SK-N-SH treated with all-trans-retinoic acid at 6 μM for 48 hours (cell line): ENCODE measurements around the gene PANX2.

Experiments used
- ATAC-seq: fragments of 200-7000 bp; cut with Tn5 transposase; 3 replicates; pipeline ENCODE4 v1.9.1; 2020; ENCODE audit warnings: mild to moderate bottlenecking, moderate library complexity
- ARNTL ChIP-seq: fragments of 450-650 bp; formaldehyde crosslinking; IDR thresholded peaks from 2 replicates; pipeline ENCODE4 v1.5.0; 2020; ENCODE audit warnings: low read depth, mild to moderate bottlenecking, moderate library complexity, borderline replicate concordance
- BACH2 ChIP-seq: fragments of 250-450 bp; sonication (Bioruptor Pico); IDR thresholded peaks from 2 replicates; pipeline ENCODE4 v1.9.0; 2021; ENCODE audit warnings: mild to moderate bottlenecking, borderline replicate concordance
- CREB5 ChIP-seq: fragments of 250-450 bp; sonication (Bioruptor Pico); IDR thresholded peaks from 2 replicates; pipeline ENCODE4 v1.5.1; 2020; ENCODE audit warnings: low read depth, mild to moderate bottlenecking, moderate library complexity
- ESRRG ChIP-seq: fragments of 250-450 bp; sonication (Bioruptor Pico); IDR thresholded peaks from 2 replicates; pipeline ENCODE4 v1.6.1; 2021; ENCODE audit warnings: mild to moderate bottlenecking
- GLIS3 ChIP-seq: fragments of 250-450 bp; sonication (Bioruptor Pico); IDR thresholded peaks from 2 replicates; pipeline ENCODE4 v1.5.0; 2020; ENCODE audit warnings: mild to moderate bottlenecking, moderate library complexity
- OSR1 ChIP-seq: fragments of 250-450 bp; sonication (Bioruptor Pico); IDR thresholded peaks from 2 replicates; pipeline ENCODE4 v1.8.0; 2022; ENCODE audit warnings: moderate library complexity, mild to moderate bottlenecking, inconsistent platforms
- PATZ1 ChIP-seq: fragments of 250-450 bp; sonication (Bioruptor Pico); IDR thresholded peaks from 2 replicates; pipeline ENCODE4 v1.8.0; 2020; ENCODE audit warnings: mild to moderate bottlenecking, moderate library complexity, borderline replicate concordance
- PPARA ChIP-seq: fragments of 250-450 bp; sonication (Bioruptor Pico); IDR thresholded peaks from 2 replicates; pipeline ENCODE4 v1.5.0; 2020; ENCODE audit warnings: mild to moderate bottlenecking, borderline replicate concordance
- RARB ChIP-seq: fragments of 250-450 bp; sonication (Bioruptor Pico); IDR thresholded peaks from 2 replicates; pipeline ENCODE4 v1.8.0; 2021; ENCODE audit warnings: mild to moderate bottlenecking, moderate library complexity
- SNAI2 ChIP-seq: fragments of 250-450 bp; sonication (Bioruptor Pico); IDR thresholded peaks from 2 replicates; pipeline ENCODE4 v1.5.0; 2020; ENCODE audit warnings: mild to moderate bottlenecking, moderate library complexity
- TCF4 ChIP-seq: fragments of 250-450 bp; sonication (Bioruptor Pico); IDR thresholded peaks from 2 replicates; pipeline ENCODE4 v1.8.0; 2021; ENCODE audit warnings: mild to moderate bottlenecking, moderate library complexity, borderline replicate concordance
- TOX ChIP-seq: fragments of 250-450 bp; sonication (Bioruptor Pico); IDR thresholded peaks from 2 replicates; pipeline ENCODE4 v1.8.0; 2021; ENCODE audit warnings: mild to moderate bottlenecking, moderate library complexity, borderline replicate concordance
- ZC3H10 ChIP-seq: fragments of 250-450 bp; sonication (Bioruptor Pico); IDR thresholded peaks from 2 replicates; pipeline ENCODE4 v1.5.1; 2021; ENCODE audit warnings: mild to moderate bottlenecking, moderate library complexity
- ZFP3 ChIP-seq: fragments of 250-450 bp; sonication (Bioruptor Pico); IDR thresholded peaks from 2 replicates; pipeline ENCODE4 v1.5.0; 2020; ENCODE audit warnings: mild to moderate bottlenecking, moderate library complexity
- ZFP30 ChIP-seq: fragments of 450-650 bp; formaldehyde crosslinking; IDR thresholded peaks from 2 replicates; pipeline ENCODE4 v1.5.0; 2022; ENCODE audit warnings: mild to moderate bottlenecking, moderate library complexity
- ZNF565 ChIP-seq: fragments of 450-650 bp; formaldehyde crosslinking; conservative IDR thresholded peaks from 2 replicates; pipeline ENCODE4 v1.5.0; 2020; ENCODE audit warnings: low read depth, mild to moderate bottlenecking, moderate library complexity
- ZNF70 ChIP-seq: fragments of 450-650 bp; formaldehyde crosslinking; IDR thresholded peaks from 2 replicates; pipeline ENCODE4 v1.5.0; 2020; ENCODE audit warnings: mild to moderate bottlenecking, moderate library complexity
- TF ChIP-seq, protein P1 (sequence below): fragments of 250-450 bp; sonication (Bioruptor Pico); IDR thresholded peaks from 2 replicates; pipeline ENCODE4 v1.5.0; 2020; ENCODE audit warnings: mild to moderate bottlenecking, moderate library complexity
- TF ChIP-seq, protein P2 (sequence below): fragments of 250-450 bp; sonication (Bioruptor Pico); IDR thresholded peaks from 2 replicates; pipeline ENCODE4 v1.8.0; 2021; ENCODE audit warnings: low read depth, mild to moderate bottlenecking, moderate library complexity, borderline replicate concordance
- TF ChIP-seq, protein P3 (sequence below): fragments of 250-450 bp; sonication (Bioruptor Pico); IDR thresholded peaks from 2 replicates; pipeline ENCODE4 v1.5.1; 2021; ENCODE audit warnings: mild to moderate bottlenecking, moderate library complexity

PANX2 gene

GRCh38 chr22:50170453-50171318 is at the start of gene PANX2:
Gene PANX2, plus strand, starts transcription at chr22:50170731. Its CDS starts 0 bp downstream, at chr22:50170731.
- no peak for TF ChIP-seq SNAI2 (CRISPR knock-in tag)
- TF ChIP-seq TOX: no peak
- no peak for TF ChIP-seq ZC3H10
- TF ChIP-seq GLIS3: no peak
- TF ChIP-seq, protein P1, sequence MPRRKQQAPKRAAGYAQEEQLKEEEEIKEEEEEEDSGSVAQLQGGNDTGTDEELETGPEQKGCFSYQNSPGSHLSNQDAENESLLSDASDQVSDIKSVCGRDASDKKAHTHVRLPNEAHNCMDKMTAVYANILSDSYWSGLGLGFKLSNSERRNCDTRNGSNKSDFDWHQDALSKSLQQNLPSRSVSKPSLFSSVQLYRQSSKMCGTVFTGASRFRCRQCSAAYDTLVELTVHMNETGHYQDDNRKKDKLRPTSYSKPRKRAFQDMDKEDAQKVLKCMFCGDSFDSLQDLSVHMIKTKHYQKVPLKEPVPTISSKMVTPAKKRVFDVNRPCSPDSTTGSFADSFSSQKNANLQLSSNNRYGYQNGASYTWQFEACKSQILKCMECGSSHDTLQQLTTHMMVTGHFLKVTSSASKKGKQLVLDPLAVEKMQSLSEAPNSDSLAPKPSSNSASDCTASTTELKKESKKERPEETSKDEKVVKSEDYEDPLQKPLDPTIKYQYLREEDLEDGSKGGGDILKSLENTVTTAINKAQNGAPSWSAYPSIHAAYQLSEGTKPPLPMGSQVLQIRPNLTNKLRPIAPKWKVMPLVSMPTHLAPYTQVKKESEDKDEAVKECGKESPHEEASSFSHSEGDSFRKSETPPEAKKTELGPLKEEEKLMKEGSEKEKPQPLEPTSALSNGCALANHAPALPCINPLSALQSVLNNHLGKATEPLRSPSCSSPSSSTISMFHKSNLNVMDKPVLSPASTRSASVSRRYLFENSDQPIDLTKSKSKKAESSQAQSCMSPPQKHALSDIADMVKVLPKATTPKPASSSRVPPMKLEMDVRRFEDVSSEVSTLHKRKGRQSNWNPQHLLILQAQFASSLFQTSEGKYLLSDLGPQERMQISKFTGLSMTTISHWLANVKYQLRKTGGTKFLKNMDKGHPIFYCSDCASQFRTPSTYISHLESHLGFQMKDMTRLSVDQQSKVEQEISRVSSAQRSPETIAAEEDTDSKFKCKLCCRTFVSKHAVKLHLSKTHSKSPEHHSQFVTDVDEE (CRISPR knock-in tag): no peak
- no peak for TF ChIP-seq ESRRG (CRISPR knock-in tag)
- TF ChIP-seq RARB (CRISPR knock-in tag): no peak
- TF ChIP-seq CREB5 (CRISPR knock-in tag): no peak
- TF ChIP-seq, all 23 proteins: peak for 0

DNA sequence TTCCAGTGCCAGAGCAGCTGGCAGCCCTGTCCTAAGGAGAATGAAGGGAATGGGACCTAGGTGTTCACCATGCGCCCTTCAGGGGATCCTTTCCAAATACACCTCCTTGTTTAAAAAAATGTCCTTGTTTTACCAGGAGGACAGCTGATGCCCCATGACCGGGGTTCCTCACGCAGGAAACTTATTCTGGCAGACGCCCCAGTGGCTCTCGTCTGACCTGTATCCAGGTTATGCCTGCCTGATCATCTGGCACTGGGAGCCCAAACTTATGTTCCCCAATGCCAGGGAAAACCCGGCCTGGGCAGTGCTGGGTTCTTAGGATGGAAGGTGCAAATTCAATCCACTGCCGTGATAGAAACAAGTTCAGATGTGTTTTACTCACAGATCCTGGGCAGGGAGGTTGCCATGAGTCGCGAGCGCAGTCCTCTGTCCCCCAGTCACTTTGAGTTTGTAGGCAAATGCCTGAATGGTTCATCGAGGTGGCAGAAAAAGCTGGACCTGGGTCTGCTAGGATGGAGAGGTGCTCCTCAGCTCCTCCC is 49.3 kb upstream of the PANX2 start:
- TF ChIP-seq TCF4 (CRISPR knock-in tag) (no peak), PPARA (CRISPR knock-in tag) (no peak), ARNTL (no peak), ZFP3 (CRISPR knock-in tag) (no peak), RARB (CRISPR knock-in tag) (no peak), PATZ1 (CRISPR knock-in tag) (no peak), ESRRG (CRISPR knock-in tag) (no peak), TOX (no peak), CREB5 (CRISPR knock-in tag) (no peak), ZNF70 (CRISPR knock-in tag) (no peak), BACH2 (no peak), ZFP30 (no peak), OSR1 (no peak), ZNF565 (no peak), ZC3H10 (no peak), GLIS3 (no peak)
- TF ChIP-seq, protein P2, sequence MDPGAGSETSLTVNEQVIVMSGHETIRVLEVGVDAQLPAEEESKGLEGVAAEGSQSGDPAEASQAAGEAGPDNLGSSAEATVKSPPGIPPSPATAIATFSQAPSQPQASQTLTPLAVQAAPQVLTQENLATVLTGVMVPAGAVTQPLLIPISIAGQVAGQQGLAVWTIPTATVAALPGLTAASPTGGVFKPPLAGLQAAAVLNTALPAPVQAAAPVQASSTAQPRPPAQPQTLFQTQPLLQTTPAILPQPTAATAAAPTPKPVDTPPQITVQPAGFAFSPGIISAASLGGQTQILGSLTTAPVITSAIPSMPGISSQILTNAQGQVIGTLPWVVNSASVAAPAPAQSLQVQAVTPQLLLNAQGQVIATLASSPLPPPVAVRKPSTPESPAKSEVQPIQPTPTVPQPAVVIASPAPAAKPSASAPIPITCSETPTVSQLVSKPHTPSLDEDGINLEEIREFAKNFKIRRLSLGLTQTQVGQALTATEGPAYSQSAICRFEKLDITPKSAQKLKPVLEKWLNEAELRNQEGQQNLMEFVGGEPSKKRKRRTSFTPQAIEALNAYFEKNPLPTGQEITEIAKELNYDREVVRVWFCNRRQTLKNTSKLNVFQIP: no peak
- TF ChIP-seq, protein P3, sequence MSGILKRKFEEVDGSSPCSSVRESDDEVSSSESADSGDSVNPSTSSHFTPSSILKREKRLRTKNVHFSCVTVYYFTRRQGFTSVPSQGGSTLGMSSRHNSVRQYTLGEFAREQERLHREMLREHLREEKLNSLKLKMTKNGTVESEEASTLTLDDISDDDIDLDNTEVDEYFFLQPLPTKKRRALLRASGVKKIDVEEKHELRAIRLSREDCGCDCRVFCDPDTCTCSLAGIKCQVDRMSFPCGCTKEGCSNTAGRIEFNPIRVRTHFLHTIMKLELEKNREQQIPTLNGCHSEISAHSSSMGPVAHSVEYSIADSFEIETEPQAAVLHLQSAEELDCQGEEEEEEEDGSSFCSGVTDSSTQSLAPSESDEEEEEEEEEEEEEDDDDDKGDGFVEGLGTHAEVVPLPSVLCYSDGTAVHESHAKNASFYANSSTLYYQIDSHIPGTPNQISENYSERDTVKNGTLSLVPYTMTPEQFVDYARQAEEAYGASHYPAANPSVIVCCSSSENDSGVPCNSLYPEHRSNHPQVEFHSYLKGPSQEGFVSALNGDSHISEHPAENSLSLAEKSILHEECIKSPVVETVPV (CRISPR knock-in tag): no peak
- no peak for ATAC-seq

More at GRCh38 chr22:50170453-50171318, at the start of gene PANX2:
- peak; percentile 24; the same call in 1 of the 3 replicates for ATAC-seq
